GM18861 (cell line): Measurements from ENCODE around the gene GPR26.

ENCODE experiments used
- ATAC-seq: cut with Tn5 transposase; IDR thresholded peaks from one replicate; pipeline ENCODE4 v1.9.1; 2021; ENCODE audit not compliant: unreplicated experiment

GPR26 gene, protein sequence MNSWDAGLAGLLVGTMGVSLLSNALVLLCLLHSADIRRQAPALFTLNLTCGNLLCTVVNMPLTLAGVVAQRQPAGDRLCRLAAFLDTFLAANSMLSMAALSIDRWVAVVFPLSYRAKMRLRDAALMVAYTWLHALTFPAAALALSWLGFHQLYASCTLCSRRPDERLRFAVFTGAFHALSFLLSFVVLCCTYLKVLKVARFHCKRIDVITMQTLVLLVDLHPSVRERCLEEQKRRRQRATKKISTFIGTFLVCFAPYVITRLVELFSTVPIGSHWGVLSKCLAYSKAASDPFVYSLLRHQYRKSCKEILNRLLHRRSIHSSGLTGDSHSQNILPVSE

DNA sequence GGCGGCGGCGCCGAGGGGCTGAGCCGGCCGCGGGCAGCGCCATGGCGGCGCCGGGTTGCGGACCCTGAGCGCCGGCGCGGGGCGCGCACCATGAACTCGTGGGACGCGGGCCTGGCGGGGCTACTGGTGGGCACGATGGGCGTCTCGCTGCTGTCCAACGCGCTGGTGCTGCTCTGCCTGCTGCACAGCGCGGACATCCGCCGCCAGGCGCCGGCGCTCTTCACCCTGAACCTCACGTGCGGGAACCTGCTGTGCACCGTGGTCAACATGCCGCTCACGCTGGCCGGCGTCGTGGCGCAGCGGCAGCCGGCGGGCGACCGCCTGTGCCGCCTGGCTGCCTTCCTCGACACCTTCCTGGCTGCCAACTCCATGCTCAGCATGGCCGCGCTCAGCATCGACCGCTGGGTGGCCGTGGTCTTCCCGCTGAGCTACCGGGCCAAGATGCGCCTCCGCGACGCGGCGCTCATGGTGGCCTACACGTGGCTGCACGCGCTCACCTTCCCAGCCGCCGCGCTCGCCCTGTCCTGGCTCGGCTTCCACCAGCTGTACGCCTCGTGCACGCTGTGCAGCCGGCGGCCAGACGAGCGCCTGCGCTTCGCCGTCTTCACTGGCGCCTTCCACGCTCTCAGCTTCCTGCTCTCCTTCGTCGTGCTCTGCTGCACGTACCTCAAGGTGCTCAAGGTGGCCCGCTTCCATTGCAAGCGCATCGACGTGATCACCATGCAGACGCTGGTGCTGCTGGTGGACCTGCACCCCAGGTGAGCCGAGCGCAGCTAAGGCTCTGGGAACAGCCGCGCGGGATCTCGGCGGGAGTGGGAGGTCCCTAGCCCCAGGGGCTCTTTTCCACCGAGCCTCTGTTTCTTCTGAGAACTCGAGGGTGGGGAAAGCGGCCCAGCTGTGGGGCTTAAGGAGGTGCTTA, at the start of gene GPR26:
GPR26 (plus strand) TSS at position 38 of the 919 bp plus-strand sequence; CDS start at position 91, 53 bp downstream.
- no peak for ATAC-seq

DNA sequence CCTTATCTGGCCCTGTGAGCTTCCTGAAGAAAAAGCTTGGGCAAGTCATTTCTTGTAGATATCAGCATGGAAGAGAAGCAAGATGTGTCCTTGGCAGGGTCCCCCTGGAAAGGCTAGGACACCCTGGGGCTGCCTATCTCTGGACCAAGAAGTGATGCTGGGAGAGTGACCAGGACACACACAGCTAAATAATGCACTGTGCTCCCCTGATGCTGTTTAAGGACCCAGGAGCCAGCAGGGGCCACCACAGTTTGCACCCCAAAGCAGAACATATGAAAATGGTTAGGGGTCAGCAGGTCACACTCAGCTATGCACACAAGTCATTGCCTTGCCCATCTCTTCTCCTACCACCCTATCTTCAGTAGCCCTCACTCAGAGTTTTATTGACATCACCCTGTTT, 47.9 kb upstream of the GPR26 start:
- no peak for ATAC-seq

GRCh38 chr10:123619067-123619855, 46.9 kb upstream of the GPR26 start:
- no peak for ATAC-seq

DNA sequence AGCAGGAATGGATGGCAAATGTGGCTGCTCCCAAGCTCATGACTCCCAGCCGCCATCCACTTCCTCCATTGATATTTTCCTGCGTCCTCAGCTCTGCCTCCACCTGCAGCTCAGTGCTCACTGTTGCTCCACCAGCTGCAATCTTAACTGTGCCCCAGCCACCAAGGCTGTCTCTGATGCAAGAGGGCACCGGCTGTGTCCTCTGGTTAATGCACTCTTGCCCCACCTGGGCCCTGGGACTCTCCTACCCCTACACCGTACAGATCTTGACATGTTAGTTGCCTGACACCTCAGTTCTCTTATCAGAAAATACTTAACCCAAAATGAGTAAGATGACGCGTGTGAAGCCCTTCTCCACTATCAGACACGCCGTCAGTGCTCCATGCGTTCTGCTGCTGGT, 45.5 kb upstream of the GPR26 start:
- ATAC-seq = no peak

DNA sequence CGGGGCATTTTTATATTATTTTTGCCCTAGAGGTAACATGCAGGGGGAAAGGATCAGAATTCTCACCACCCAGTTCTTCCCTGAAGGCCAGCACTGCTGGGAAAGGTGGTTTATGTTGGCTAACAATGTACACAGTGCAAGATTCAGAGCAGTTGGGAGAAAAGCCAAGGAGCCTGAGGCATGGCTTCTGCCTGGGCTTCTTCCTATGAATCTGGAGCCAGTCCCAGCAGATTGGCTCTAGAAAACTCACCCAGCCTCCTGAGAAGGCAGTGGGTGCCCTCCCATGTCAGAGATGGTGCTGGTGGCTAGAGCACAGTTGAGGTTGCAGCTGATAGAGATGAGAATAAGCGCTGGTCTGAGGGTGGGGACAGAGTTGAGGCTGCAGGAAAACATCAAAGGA, 44.7 kb upstream of the GPR26 start:
- no peak for ATAC-seq

- no peak for ATAC-seq
Measured at GRCh38 chr10:123621916-123622315, 44.2 kb upstream of the GPR26 start.

DNA sequence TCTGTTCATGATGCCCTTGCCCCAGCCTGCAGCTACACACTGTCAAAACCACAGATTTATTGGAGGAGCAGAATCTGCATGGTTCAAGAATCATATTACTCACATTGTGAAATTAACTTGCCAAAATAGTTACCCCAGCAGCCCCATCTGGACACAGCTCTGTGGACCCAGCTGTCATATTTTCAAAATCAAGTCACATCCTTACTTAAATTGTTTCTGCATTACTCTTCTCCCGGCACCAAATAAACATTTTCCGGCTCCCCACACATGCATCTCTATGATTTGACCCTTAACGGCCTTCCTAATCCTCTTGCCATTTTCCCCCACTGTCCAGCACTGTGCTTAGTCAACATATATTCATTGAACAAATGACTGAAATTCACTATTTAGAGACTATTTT, 43.8 kb upstream of the GPR26 start:
- no peak for ATAC-seq

GRCh38 chr10:123624086-123624485, 42.1 kb upstream of the GPR26 start:
- ATAC-seq = no peak

- ATAC-seq = no peak
Measured at GRCh38 chr10:123633106-123633505, 33.0 kb upstream of the GPR26 start.

DNA sequence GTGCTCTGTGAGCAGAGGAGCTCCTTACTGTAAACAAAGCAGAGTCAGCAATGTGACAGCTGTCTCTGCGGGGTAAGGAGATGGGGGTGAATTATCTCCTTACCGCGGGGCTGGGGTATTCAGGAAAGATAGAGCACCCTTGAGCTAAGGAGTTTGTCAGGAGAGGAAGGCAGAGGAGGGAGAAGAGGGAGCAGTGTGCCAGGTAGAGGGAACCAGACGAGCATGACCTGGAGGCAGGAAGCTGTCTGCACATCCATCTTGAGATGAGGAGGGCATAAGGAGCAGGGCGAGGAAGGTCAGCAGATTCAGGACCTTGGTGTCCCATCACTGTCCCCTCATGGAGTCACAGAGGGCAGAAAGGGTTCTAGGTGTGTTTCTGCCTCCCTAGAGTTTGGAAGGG, 32.5 kb upstream of the GPR26 start:
- ATAC-seq = no peak

GRCh38 chr10:123634221-123634620, 31.9 kb upstream of the GPR26 start:
- no peak for ATAC-seq

DNA sequence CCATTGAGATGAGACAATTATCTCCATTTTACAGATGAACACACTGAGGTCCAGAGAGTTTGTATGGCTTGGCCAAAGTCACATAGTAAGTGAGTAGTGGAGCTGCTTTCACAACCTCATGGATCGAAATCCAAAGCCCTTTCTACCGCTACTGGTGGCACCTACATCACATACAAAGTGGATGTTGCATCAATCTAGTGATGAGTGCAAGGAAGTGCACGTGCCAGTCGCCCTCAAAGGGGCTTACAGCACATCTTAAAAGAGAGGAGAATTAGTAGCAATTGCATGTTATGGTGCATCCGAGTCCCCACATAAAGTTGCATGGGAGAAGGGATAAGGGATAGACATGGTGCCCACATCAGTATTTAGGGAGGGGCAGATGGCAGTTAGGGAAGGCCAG, 31.0 kb upstream of the GPR26 start:
- no peak for ATAC-seq

GRCh38 chr10:123635745-123636144, 30.4 kb upstream of the GPR26 start:
- ATAC-seq = no peak

DNA sequence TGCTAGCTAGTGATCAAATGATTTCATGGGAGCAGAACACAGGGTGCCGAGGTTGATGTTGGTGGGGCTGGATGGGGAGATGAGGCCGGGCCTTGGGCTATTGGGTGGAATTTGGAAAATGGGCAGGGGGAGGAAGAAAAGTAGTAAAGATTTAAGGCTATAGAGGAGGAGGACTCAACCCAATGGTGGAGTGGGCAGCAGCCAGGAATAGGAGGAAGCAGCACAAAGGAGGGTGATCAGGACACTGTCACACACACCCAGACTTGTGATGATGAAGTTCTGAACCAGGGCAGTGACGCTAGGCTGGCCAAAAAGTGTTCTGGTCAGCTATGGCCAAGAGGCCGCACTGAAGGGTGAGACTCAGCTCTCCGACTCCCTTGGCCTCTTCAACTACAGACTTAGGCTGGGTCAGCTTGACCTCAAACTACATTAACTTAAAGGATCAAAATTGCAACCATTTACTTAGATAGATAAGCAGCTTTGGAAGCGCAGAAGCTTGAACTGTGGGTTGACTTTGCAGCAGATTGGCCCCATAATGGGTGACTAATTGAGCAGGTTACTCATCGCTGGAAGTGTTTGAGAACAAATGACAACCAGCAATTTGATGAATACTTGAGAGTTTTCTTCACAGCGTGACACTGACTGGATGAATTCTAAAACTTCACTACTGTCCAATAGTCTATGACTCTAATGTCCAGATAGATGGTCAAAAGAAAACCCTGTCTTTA, 29.4 kb upstream of the GPR26 start:
- no peak for ATAC-seq

- ATAC-seq = no peak
Measured at GRCh38 chr10:123637326-123637880, 28.8 kb upstream of the GPR26 start.

DNA sequence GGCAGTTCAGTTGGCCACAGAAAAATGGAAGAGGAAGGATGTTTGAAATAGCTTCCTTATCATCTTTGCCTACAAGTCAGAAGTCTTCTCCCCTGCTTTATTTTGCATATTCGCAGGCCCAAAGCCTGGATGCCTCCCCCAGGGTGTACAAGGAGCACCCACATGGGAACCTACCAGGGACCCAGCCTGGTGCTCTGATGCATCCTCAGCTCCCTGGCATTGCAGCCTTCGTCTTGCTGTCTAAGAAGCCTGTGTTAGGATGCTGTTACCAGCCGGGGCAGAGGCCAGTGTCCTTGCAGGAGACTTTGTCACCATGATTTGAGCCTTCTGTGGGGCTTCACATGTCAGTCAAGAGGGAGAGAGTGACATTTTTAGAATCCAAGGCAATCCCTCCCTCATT, 27.0 kb upstream of the GPR26 start:
- no peak for ATAC-seq

DNA sequence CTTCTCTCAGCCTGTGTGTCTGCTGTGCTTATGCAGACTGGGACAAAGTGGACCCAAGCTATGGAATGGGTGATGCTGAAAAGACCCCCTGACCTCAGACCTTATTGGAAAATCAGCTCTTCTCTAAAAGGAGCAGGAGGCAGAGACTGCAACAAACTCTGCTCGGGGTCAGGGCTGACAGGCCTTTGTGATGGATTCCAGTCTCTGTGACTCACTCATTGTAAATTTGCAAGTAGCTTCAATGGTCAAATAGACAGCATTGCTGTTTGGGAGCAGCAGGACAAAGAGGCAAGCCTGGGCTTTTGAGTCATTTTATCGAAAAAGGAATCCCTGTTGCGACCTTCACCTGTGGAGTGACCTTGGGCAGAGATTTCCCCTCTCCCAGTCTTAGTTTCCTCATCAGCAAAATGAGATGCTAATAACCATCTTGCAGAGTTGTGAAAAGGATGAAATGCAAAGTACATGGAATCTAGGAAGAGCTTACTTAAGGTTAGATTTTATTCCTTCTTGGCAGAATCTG, 26.1 kb upstream of the GPR26 start:
- ATAC-seq = no peak

GRCh38 chr10:123642293-123642692, 23.9 kb upstream of the GPR26 start:
- ATAC-seq = no peak

DNA sequence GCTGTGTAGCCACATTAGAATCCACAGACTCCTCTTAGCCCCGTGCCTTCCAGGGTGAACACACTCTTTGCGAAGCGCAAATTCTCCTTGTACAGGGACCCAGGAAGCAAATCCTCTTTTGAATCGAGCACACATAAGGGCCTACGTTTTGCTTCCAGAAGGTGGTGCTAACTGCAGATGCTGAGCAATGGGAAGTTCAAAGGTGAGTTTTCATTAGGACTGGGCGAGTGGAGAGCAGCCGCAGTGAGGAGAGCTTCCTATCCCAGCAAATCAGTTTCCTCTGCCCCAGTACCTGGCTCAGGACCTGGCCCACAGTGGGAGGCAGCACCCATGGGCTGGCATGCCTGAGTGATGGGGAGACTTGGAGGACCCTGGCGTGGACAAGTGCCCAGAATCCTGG, 23.5 kb upstream of the GPR26 start:
- ATAC-seq = no peak

DNA sequence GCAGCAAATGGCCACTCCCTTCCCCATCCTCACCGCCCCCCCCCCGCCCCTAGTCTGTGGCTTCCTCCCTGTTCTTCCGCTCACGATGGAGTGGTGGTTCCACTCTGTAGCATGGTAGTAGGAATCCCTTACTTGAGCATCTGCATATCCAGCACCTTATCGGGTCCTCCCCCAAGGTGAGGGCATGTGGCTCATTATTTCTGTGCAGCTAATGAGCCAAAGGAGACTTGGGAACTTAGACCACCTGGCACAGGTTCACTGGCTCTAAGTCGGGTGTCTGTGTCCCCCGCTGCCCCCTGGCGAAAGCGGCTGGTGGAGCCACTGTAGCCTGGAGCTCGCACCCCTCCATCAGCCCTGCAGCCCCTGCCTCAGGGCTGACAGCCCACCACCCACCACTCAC, 22.8 kb upstream of the GPR26 start:
- no peak for ATAC-seq
